DMS153 (cell line): ENCODE results near the gene HOXB5.
A peak's percentile ranks its signal among the peaks of the same experiment; 100 is the strongest.

ENCODE experiments used
- DNase-seq: peaks from one replicate; lab custom pipeline; 2025; lab: John Stamatoyannopoulos, UW

The HOXB5 gene

DNA sequence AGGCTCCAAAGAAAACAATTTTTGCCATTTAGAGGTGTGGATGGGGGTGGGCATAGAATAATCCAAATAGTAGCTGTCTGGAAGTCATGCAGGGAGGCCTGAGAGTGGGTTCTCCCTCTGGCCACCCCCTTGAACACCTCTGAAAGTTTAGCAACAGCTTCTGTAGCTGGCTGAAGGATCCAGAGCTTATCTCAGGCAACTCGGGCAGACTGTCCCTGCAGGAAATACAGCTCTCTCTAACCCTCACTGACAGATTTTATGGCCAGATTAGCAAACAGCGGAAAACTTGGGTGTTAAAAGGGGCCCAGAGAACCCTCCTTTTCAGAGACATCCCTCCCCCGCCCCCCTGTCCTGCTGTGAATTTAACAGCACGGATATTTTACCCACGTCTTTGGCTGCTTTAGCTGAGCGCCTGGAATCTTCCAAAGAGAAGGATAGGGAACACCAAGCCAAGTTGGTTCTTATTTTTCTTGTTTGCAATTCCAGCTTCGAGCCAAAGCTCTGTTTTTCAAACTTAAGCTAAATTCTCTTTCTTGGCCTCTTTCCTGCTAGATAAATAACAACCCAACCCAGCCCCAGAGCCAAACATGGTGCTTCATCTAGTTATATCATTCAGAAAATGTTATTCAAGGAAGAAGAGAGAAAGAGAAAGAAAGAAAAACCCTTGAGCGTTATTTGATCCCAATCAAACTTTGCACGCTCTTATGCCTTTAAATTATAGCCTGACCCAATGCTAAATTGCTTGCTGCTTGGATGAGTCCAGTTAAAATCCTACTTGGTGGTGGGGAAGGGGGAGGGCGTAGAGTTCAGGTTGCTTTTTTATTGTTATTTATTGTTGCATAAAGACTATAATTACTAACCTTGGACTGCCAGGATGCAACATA, 46.4 kb downstream of the HOXB5 start:
- DNase-seq, result no peak

DNA sequence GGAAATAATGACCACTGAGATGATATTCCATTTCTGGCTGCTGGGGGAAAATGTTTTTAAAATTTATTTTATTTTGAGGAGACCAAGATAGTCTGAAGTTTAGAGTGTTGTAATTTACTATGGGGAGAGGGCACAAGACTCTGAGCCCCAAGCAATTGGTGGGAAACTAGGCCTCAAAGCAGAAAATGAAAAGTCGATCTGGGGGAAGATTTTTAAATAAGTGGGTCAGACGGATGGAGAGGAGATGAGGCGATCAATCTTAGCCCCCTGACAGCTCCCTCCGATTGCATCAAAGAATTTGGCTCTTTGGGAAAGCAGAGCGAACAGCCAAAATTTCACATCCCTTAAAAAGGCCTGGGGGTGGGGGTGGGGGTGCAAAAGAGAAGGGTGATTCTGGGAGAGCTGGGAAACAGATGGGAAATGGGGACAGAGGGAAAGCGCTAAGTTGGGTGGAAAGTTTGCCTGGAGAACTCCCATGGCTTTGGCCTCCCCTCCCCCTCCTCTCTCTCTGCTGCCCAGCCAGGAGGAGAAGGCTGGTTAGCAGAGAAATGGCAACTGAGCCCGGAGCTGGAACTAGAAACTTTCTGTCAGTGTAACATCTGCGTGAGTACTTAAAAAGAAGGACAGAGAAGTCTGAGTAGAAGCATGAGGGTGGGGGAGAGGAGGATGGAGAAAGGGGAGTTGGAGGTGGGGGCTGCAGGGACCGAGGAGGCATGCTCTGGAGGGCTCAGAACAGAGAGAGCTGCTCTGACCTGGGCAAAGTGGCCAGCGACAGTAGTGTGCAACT, 47.2 kb downstream of the HOXB5 start:
- no peak for DNase-seq

DNA sequence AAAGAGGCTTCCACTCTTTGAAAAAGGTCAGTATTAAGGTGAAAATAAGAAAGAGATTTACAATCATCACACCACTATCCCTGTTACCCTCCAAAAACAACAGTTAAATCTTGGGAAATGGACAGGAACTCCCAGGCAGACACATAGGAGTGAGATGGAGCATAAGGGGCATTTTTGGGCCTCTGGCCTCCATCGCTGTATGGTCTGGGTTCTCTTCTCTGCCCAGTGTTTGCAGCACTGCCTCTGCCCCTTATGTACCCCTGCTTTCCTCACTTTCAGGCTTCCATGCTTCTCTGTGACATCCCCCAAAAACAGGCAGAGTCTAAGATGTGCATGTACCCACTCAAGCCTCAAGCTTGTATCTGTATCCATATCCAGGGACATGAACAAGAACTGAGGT, 48.0 kb downstream of the HOXB5 start:
- no peak for DNase-seq

DNA sequence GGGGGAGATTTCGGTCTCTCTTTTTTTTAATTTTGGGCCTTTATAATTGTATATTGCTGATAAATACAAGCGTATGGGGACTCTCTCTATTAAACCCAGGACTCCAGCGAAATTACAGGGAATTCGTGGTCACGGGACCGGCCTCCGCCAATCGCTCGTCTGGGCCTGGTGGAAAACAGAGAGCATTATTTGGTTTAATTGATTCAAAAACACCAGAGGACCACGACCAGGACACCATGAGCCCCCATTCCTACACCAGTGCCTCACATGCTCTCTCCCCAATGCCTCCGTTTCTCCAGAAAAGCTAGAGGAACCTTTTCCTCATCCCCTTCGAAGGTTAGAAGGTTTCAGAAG, 48.6 kb downstream of the HOXB5 start, which contains the start of gene HOXB2:
HOXB2 (minus strand) TSS at position 88 of the 354 bp plus-strand sequence. CDS start 198 bp downstream, outside the sequence.
- peak; percentile 44 for DNase-seq

DNA sequence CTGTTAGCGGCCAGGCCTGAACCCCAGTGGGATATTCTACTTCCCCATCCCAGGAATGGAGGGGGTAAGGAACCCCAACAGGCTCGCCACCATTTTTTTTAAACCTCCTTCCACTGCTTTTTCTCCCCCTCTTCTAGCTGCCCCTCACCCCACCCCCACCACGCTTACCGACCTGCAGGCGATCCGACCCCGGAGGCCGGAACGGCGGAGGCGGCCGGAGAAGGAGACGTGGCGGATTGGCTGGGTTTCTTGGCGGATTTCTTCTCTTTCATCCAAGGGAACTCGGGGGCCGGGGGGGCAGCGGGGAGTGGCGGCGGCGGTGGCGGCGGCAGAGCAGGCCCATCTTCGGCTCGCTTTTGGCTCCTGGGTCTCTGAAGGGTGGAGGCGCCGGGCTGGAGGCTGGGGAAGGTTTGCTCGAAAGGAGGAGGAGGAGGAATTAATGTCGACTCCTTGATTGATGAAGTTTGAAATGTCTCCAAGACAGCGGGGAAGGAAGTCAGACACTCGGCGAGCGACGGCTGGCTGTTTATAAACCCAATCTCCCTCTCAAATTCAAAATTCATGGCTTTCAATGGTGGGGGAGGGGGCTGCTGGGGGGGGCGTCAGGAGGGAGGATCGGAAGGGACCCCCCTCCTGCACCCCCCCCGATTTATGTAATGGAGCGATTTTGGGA, 49.1 kb downstream of the HOXB5 start:
- no peak for DNase-seq

DNA sequence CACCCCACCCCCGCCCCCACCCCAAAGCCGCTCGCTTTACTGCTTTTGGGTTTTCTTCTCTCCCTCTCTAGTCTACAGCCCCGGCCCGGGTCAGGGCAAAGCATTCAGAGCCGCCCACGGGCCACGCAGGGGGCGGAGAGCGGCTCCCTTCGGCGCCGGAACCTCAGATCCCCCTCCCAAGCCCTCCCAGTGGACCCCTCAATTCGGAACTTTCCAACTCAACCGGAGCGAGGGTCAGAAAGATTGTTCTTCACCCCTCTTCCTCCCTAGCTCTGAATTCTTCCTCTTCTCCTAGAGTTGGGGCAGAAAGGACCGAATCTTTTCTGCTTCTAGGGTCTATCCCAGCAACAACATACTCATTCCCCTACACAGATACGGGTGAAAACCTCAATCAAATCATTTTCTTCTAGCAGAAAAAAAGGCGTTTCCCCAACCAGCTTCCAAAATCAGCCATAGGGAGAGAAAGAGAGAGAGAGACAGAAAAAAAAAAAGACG, 49.7 kb downstream of the HOXB5 start:
- no peak for DNase-seq

DNA sequence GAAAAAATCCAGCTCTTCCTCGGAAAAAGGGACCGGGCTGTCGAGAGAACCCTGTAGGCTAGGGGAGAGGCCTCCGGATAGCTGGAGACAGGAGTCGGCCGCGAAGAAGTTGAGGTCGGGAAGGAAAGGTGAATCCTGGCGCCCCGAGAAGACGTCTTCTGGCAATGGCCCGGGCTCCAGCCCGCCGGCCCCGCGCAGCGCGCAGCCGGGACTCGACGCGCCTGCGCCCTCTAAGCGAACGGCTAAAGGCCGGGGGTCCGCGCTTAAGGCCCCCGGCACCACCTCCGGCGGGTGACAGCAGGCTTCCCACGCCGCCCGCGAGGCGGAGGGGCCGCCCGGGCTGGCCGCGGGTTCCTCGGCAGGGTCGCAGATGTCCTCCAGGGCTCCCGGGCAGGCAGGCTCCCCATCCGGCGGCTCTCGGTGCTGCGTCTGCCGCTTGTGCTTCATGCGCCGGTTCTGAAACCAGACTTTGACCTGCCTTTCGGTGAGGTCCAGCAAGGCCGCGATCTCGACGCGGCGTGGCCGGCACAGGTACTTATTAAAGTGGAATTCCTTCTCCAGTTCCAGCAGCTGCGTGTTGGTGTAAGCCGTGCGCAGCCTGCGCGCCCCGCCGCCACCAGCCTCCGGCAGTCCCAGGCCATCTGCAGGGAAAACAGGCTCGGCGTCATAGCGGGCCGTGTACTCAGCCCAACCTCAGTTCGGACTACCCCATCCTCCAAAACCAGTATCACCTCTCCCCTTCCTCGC, 50.3 kb downstream of the HOXB5 start:
- DNase-seq, result peak; percentile 28

DNA sequence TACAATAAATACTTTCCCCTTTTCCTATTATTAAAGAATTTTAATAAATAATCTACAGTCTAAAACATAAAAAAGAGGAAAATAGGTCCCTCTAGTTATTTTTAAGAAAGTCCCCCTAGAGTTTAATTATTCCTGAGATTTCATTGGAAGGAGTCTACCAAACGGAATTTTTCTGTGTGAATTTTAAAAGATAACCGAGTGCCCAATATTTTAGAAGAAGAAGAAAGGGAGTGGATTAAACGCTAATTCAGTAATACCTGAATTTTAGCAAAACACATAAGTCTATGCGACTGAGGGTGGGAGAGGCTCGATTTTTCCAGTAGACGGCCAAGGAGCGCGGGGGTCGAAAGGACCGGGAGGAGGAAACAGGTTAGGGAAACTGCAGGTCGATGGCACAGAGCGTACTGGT, 50.9 kb downstream of the HOXB5 start:
- DNase-seq, result no peak

DNA sequence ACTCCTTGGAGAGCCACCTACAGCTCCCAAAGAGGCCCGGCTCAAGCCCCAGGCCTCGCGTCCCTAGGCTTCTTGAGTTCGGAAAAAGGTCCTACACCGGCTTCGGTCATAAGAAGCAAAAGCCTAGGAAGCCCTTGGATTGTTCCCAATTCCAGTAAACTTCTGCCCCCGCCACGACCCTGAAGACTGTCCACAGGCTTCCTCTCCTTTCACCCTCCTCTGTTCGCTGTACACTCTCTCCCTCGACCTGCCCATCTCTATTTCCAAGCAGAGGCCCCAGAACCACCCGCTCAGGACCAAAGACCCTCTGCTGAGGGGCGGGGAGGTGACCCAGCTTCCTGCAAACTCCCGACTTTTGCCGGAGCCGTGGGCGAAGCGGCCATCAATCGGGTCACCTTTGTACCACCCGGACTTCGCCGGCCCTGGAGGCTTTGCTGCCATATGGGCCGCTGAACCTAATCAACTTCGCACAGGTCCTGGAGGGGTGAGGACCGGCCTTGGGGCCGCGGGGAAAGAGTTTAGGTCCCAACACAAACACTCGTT, 51.4 kb downstream of the HOXB5 start:
- DNase-seq, result no peak

DNA sequence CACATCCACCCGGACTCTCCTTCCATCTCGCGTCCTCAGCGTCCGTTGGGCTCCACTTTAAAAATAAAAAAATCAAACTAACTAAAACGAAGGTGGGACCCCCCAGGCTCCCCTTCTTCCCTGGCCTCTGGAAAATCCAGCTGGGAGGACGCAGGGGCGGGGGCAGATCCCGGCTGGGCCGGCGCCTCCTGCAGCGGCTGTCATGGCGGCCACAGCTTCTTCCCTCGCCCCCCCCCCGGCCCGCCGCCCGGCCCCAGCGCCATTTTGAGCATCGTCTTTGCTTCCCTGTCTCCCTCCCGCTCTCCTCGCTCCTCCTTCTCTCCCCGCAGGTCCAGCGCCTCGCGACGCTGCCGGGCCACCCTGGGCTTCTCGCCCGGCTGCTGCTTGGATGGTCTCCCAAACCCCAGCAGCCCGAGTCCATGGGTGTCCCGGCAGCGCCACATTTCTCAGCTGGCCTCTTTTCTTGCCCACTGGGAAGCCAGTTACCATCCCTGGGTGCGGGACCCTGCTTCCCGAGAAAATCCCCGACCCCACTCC, 51.9 kb downstream of the HOXB5 start:
- DNase-seq, result no peak
